Small intestine (tissue), 7 donors: ENCODE data around the gene SUCLG2. TPM values are rescaled to one million over a fixed set of nuclear protein-coding genes. Genes with fewer than 3 reads are reported as not detected.
A peak's percentile ranks its signal among the peaks of the same experiment; 100 is the strongest.

Experiments used
- DNase-seq, 2 donors: peaks; one replicate each; pipeline versions ENCODE4 v3.0.0 to v3.0.0-alpha.2; 2013
- FAIRE-seq: peaks from 2 replicates; lab custom pipeline; 2012; peaks lifted over from hg19 to GRCh38; lab: Jason Lieb, UNC
- H3K27ac ChIP-seq, 3 donors: one replicate each; pipeline ENCODE4 v1.5.1; 2013; ENCODE audit warnings: low read length in 2 of 3, mild to moderate bottlenecking in 2 of 3, control low read depth in 1 of 3, inconsistent platforms in 1 of 3, low read depth in 1 of 3, moderate library complexity in 1 of 3
- H3K27me3 ChIP-seq, 3 donors: one replicate each; pipeline ENCODE4 v1.6.1; 2013; ENCODE audit warnings: low read length in 3 of 3, inconsistent platforms in 1 of 3; ENCODE audit not compliant: control insufficient read depth in 3 of 3, insufficient read depth in 3 of 3
- H3K36me3 ChIP-seq, 3 donors: one replicate each; pipeline ENCODE4 v1.6.1; 2013; ENCODE audit warnings: low read length in 3 of 3, inconsistent platforms in 1 of 3, low read depth in 1 of 3, mild to moderate bottlenecking in 1 of 3, moderate library complexity in 1 of 3; ENCODE audit not compliant: control insufficient read depth in 3 of 3, insufficient read depth in 2 of 3
- H3K4me1 ChIP-seq, 3 donors: one replicate each; pipeline ENCODE4 v1.6.1; 2013; ENCODE audit warnings: low read length in 2 of 3, inconsistent platforms in 1 of 3, low read depth in 1 of 3, mild to moderate bottlenecking in 1 of 3, moderate library complexity in 1 of 3; ENCODE audit not compliant: control insufficient read depth in 3 of 3, insufficient read depth in 2 of 3
- H3K4me3 ChIP-seq, 3 donors: one replicate each; pipeline ENCODE4 v1.5.1; 2013; ENCODE audit warnings: low read length in 3 of 3, control low read depth in 1 of 3, inconsistent platforms in 1 of 3, low read depth in 1 of 3, mild to moderate bottlenecking in 1 of 3, moderate library complexity in 1 of 3
- H3K9me3 ChIP-seq, 2 donors: one replicate each; pipeline ENCODE4 v1.6.1; 2013; ENCODE audit warnings: low read depth in 1 of 2, low read length in 1 of 2; ENCODE audit not compliant: control insufficient read depth in 2 of 2, insufficient read depth in 1 of 2
- WGBS, 3 donors: extraction: QIAGEN DNeasy Blood & Tissue Kit; methylation state at CpG; one replicate each; pipeline ENCODE4 v1.1.7; 2013; 5-methylcytosine and 5-hydroxymethylcytosine counted together
- polyA plus RNA-seq, 4 donors: library from polyadenylated mRNA; stranded (reverse) in 3 of 4; unstranded in 1 of 4; fragments of 200-250 nt in 3 of 4; fragments of 120-200 nt in 1 of 4; gene quantifications; one replicate each; pipeline versions ENCODE4 v1.2.1 to v1.2.3, GENCODE V29; 2013
- donor health status: healthy with polysubstance abuse.
- donor health status: control.
- donor health status: control.
- donor health status: Bipolar disorder and iron deficiency.
- donor health status: healthy.

The SUCLG2 gene
- polyA plus RNA-seq, 4 donors, result 77.7 to 167 (median 125) TPM

DNA sequence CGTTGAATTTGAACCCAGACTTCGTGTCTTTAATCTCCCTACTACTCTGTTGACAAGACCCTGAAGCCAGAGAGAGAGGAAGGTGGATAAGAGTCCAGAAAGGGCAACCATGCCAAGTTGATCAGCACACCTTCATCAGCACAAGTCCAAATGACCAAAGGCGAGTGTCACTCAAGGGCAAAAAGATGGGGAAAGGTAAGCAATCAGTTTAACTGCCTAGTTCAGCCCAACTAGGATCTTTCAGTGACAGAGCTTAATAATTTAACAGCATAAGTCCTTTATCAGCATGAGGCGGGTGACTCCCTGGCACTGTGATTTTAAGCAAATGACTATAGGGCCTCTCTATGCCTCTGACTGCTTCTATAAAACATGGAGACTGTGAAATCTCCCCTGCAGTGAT, 6.2 kb downstream of the SUCLG2 start:
- no peak for FAIRE-seq

DNA sequence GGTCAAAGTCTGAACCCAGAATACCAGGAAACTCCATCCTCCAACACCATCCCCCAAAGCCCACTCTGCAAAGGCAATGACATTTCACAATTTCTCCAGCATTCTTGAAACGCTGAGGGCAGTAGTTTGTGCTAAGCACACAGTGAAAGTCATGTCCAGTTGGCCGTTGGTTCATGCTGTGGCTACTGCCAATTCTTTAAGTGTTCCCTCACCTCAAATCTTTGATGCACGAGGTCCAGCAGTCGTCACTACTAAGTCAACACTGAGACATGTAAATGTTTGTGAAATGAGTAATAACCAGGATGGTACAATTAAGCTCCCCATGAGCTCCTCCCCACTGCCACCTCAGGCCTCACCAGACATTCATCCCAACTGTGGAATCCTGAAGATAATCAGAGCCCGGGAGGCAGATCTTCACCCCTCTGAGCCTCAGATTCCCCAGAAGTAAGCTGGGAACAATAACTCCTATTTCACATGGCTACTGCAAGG, 7.0 kb downstream of the SUCLG2 start:
- peaks cover 14 to 46% (median 24%) of the 10 kb centered on the region in 3 donors for H3K4me1 ChIP-seq

More for the DNA sequence above, 6.2 kb downstream of the SUCLG2 start:
- peaks cover 0 to 5% of the 10 kb centered on the region in 2 donors for H3K9me3 ChIP-seq
- 37 to 70% (median 38%) methylated on average over 4 of the region's 4 CpGs for WGBS, 3 donors
- H3K36me3 ChIP-seq, result peaks cover 0 to 12% (median 0%) of the 10 kb centered on the region in 3 donors
- H3K4me1 ChIP-seq, result peaks cover 14 to 46% (median 30%) of the 10 kb centered on the region in 3 donors
- DNase-seq, result peak in 1 of 2 donors; percentile 47
- H3K4me3 ChIP-seq, result no peak overlapping the region
- no peaks in the 10 kb centered on the region for H3K27me3 ChIP-seq
- H3K27ac ChIP-seq, result peak overlapping the region in 1 of 3 donors; percentile 66

DNA sequence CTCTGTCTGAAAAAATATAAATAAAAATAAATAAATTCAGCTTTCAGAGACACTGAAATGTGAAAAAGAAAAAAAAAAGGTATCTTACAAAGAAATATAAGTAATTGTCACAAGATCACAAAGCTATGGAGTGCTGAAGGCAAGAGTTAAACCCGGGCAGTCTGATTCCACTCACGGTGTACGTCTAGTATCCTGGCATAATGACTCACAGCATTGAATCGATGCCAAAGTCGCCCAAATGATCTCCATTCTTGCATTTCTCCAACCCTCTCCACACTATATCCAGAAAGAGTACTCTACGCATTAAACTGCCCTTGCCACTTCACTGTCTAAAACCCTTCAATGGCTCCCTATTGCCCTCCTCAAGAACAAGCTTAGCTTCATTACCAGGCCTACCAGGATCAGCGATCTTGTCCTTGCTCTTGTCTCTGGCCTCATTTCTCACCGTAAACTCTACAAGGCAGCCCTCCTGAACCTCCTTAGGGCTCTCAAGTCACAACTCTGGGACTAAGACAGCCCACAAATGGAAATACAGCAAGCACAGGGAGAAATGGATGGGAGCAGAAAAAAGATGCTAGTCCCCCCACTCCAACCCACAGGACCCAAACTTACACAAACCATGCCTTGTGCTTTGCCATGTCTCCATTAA, 7.7 kb downstream of the SUCLG2 start:
- Histone ChIP-seq H3K36me3 (peaks cover 0 to 15% (median 0%) of the 10 kb centered on the region in 3 donors), H3K27me3 (no peaks in the 10 kb centered on the region), H3K4me3 (no peak overlapping the region), H3K4me1 (peaks cover 14 to 46% (median 21%) of the 10 kb centered on the region in 3 donors), H3K27ac (peak overlapping the region in 1 of 3 donors; percentile 66), H3K9me3 (peaks cover 0 to 5% of the 10 kb centered on the region in 2 donors)
- DNase-seq (no peak), FAIRE-seq (no peak)
- 84 to 88% (median 85%) methylated on average over 8 of the region's 8 CpGs for WGBS, 3 donors

More for the DNA sequence above, 7.0 kb downstream of the SUCLG2 start:
- Histone ChIP-seq H3K4me3 (no peak overlapping the region), H3K27ac (peak overlapping the region in 1 of 3 donors; percentile 66), H3K36me3 (peaks cover 0 to 15% (median 0%) of the 10 kb centered on the region in 3 donors), H3K27me3 (no peaks in the 10 kb centered on the region), H3K9me3 (peaks cover 0 to 5% of the 10 kb centered on the region in 2 donors)
- DNase-seq, result peak; percentile 52 to 74
- WGBS, 3 donors, result 45 to 60% (median 47%) methylated on average over 5 of the region's 5 CpGs
- no peak for FAIRE-seq

DNA sequence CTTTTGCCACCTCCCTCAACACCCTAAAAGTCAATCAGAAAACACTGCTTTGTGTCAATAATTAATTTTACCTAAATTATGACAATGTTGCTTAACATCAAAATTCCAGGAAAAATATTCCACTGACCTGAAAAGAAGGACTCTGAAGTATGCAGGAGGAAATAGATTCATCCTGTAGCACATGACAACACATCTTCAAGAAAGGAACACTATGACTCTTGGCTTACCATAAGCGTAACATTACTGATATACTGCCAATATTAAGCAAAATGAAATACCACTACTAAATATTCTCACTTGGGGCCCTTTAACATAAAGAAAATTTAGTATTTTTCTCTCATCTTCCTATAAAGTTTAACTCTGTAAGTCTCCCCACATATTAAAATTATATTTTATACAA, 9.6 kb downstream of the SUCLG2 start:
- no peak overlapping the region for H3K4me3 ChIP-seq
- FAIRE-seq (no peak), DNase-seq (no peak)
- peaks cover 0 to 15% (median 0%) of the 10 kb centered on the region in 3 donors for H3K36me3 ChIP-seq
- H3K9me3 ChIP-seq, result peaks cover 0 to 5% of the 10 kb centered on the region in 2 donors
- WGBS, 3 donors, result 97 to 100% (median 100%) methylated on average over 1 of the region's 1 CpG
- H3K27me3 ChIP-seq, result no peaks in the 10 kb centered on the region
- no peak overlapping the region for H3K27ac ChIP-seq
- H3K4me1 ChIP-seq, result peaks cover 11 to 33% (median 14%) of the 10 kb centered on the region in 3 donors

DNA sequence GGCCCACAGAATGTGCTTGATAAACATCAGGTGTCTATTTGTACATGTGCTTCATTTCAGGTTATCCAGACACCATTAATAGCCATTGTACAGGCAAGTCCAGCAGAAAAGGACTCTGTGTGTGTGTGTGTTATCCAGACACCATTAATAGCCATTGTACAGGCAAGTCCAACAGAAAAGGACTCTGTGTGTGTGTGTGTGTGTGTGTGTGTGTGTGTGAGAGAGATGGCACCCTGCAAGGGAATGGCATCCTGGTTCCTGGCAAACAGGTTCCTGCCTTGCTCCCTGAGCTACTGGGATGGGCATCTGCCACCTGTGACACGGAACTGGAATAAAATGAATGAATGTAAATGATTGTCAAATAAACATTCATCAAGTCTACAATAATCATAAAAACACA, 11.7 kb downstream of the SUCLG2 start:
- 44 to 79% (median 55%) methylated on average over 1 of the region's 1 CpG for WGBS, 3 donors
- Histone ChIP-seq H3K36me3 (peaks cover 0 to 15% (median 0%) of the 10 kb centered on the region in 3 donors), H3K9me3 (peaks cover 0 to 5% of the 10 kb centered on the region in 2 donors), H3K4me1 (peaks cover 7 to 12% (median 8%) of the 10 kb centered on the region in 3 donors), H3K27ac (no peak overlapping the region), H3K4me3 (no peak overlapping the region), H3K27me3 (no peaks in the 10 kb centered on the region)
- FAIRE-seq, result no peak
- no peak for DNase-seq

DNA sequence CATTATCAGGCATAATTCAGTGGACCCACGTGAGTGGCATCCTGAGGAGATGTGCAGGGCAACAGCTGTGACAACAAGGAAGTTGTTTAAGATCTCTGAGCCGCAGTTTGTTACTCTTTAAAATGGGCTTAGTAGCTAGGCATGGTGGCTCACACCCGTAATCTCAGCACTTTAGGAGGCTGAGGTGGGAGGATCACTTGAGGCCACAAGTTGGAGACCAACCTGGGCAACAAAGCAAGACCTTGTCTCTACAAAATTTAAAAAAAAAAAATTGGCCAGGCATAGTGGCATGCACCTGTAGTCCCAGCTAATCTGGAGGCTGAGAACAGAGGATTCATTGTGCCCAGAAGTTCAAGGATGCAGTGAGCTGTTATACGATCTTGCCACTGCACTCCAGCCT, 12.2 kb downstream of the SUCLG2 start:
- FAIRE-seq (no peak), DNase-seq (no peak)
- Histone ChIP-seq H3K4me1 (peaks cover 5 to 7% (median 5%) of the 10 kb centered on the region in 3 donors), H3K27me3 (no peaks in the 10 kb centered on the region), H3K9me3 (peaks cover 0 to 5% of the 10 kb centered on the region in 2 donors), H3K27ac (no peak overlapping the region), H3K4me3 (no peak overlapping the region), H3K36me3 (peaks cover 0 to 12% (median 0%) of the 10 kb centered on the region in 3 donors)
- 81 to 90% (median 82%) methylated on average over 4 of the region's 4 CpGs for WGBS, 3 donors

DNA sequence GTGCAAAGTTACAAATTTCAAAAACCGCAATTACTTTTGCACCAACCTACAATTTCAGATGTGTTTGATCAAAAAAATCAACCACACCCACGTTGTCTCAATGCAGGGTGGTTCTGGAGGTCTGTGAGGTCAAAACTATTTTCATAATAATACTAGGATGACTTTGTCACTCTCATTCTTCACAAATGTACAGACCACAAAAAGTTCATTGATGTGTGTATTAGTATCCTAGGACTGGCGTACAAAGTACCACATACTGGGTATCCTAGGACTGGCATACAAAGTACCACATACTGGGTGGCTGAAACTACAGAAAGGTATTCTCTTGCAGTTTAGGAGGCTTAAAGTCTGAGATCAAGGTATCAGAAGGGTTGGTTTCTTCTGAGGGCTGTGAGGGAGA, 13.0 kb downstream of the SUCLG2 start:
- 77 to 81% (median 81%) methylated on average over 3 of the region's 3 CpGs for WGBS, 3 donors
- DNase-seq (no peak), FAIRE-seq (no peak)

DNA sequence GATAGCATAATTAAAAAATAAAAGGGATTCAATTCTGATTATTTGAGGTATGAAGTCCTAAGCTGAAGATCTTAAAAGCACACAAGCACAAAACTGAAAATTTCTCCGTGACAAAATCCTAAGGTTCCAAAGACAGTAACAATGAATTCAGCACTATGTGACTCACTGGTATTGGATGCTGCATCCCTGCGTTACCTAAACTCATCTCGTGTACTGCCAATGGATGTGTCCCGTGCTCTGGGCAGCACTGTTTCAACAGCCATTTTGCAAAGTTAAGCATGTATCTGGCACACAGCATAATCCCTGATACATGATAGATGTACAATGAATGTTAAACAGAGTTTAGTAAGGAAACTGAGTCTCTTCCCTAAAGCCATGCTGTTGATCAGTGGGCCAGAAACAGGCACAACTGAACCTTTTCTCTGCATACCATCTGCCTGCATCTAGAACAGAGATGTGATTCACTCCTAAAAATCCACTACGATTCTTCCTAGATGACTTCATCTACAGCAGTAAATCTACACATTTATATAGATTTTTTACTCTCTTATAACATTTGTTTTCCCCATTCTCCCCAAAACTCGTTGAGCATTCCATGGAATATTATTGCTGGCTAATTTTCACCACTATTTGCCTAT, 14.3 kb downstream of the SUCLG2 start:
- FAIRE-seq, result no peak
- no peak overlapping the region for H3K4me3 ChIP-seq
- WGBS, 3 donors, result 80 to 87% (median 84%) methylated on average over 6 of the region's 6 CpGs
- no peak overlapping the region for H3K27ac ChIP-seq
- H3K36me3 ChIP-seq, result peaks cover 0 to 13% (median 2%) of the 10 kb centered on the region in 3 donors
- H3K9me3 ChIP-seq, result no peaks in the 10 kb centered on the region
- peaks cover 0 to 5% (median 0%) of the 10 kb centered on the region in 3 donors for H3K4me1 ChIP-seq
- no peaks in the 10 kb centered on the region for H3K27me3 ChIP-seq
- DNase-seq, result no peak

More for the DNA sequence above, 13.0 kb downstream of the SUCLG2 start:
- H3K36me3 ChIP-seq, result peaks cover 0 to 14% (median 2%) of the 10 kb centered on the region in 3 donors
- no peak overlapping the region for H3K4me3 ChIP-seq
- H3K4me1 ChIP-seq, result peaks cover 0 to 5% (median 0%) of the 10 kb centered on the region in 3 donors
- H3K27me3 ChIP-seq, result no peaks in the 10 kb centered on the region
- no peaks in the 10 kb centered on the region for H3K9me3 ChIP-seq
- no peak overlapping the region for H3K27ac ChIP-seq
